Nucleus accumbens (tissue), 56 donors: ENCODE measurements around the gene FAM219B.

Experiments
- DNase-seq, 56 donors: peaks; one replicate each; lab custom pipeline; 2025; lab: John Stamatoyannopoulos, UW

The FAM219B gene

GRCh38 chr15:74878273-74878672 lies 28.4 kb downstream of the FAM219B start:
- DNase-seq: no peak

DNA sequence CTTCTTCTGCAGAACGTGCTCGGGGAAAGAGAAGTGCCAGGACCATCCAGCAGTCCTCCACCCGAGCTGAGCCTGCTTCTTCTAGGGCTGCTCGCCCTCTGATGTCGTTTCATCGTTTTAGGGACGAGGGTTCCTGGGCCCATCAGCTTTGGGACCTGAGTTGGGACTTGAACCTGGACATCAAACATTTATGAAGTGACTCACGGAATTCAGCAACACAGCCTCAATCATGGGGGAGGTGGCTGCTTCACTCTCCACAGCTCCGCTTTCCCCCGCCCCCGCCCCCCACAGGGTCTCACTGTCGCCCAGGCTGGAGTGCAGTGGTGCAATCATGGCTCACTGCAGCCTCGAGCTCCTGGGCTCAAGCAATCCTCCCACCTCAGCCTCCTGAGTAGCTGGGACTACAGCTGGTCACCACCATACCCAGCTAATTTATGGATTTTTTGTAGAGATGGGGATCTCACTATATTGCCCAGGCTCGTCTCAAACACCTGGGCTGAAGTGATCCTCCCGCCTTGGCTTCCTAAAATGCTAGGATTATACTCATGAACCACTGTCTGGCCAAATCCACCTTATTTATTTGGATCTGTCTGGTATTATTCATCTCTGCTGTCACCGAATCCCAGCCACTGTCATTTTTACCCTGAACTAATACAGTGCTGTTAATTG lies 32.8 kb downstream of the FAM219B start:
- DNase-seq: peak in 7 of 56 donors; percentile 11 to 44 (median 38)

DNA sequence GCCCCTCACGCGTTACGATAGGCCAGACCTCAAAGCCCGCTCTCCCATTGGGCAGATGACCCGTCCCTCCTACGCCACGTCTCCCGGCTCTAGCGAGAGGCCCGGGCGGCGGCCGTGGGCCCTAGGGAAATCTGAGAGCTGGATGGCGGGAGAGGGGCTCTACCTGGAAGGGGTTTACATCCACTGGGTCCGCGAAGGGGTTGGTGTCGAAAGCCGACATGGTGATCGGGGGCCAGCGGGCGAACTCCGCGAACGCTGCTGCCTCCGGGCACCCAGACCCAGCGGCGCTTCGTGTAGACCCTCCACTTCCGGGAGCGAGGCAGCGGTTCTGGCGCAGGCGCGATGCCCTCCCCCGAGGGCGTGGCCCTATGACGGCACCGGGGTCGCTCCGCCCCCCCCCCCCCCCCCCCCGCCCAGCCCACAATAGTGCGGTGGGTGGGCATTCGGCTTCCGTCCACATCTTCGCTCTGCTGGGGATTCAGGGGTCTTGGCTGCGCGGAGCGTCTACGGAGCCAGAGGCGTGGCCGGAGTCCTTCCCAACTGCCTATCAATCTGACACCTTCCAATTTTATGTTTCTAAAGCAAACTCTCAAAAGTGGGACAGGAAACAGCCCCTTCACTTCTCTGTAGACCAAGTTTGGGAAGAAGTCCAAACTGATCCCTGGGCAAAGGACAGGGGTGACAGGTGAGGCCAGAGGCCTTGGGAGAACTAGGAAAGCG lies 33.5 kb downstream of the FAM219B start, which contains the start of gene SCAMP2:
Gene SCAMP2 (minus strand): TSS at position 330 of the 720 bp plus-strand sequence. CDS start 110 bp downstream, at position 220.
- peak; percentile 67 to 99 (median 94) for DNase-seq

GRCh38 chr15:74872702-74873035 lies 34.0 kb downstream of the FAM219B start:
- DNase-seq: no peak

DNA sequence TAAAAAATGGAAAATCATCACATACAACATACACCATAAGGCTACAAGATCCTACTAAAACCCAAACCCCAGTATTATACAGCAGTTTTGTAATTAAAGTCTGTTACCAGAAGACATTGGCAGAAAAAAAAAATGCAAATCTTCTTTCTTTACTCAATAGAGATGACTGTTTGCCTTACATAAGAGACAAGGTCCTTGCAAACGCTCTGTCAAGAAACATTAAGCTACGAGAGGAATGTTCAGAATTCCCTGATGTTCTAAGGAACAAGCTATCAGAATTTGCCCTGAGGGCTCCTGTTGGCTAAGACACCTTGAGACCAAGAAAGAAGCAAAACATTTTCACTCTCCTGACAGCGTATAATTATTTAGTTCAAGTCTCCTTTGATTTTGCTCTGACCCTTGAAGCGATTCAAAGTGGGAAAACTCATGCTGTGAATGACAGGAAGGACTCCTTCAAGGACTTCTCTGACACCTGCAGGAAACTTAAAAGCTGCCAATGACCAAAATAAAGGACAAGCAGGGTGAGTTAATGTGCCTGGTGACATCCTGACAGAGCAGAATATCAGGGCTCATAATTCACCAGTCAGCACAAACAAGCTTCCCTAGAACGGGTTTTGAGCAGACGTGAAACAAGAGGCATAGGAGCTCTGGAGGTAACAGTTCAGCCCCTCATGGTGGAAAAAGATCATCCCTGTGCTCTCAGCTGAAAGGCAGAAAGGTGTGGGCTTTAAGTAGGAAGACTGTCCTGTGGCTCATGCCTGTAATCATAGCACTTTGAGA lies 36.0 kb downstream of the FAM219B start:
- peak in 1 of 56 donors; percentile 1 for DNase-seq

DNA sequence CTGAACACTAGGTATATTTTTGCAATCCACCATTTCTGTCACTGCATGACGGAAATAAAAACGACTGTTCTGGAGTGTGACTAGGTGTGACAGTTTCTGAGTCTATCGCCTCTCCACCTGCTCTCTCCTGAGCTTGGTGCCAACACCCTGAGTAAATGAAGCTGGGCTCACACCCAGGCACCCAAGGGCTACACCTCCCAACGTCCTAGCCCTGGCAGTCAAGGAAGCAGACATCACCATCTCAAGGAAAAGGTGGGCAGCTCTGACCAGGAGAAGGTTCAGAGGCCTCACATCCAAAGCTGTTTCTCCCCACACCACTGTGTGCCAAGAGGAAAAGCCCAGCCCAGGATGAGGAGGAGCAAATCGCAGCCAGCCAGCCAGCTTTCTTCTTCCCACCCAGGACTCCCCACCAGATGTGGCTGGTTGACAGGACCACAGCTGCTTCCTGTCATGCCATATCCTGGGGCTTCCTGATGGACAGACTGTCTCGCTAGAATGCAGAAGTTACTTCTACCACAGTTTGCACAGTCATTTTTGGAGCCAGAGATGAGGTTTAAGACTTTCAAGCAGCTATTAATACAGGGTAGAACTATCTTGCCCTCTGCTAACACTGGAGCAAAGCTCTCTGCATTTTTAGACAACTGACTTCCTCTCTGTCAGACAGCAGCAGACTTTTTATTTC lies 36.8 kb downstream of the FAM219B start:
- DNase-seq: peak in 33 of 56 donors; percentile 5 to 58 (median 19)

DNA sequence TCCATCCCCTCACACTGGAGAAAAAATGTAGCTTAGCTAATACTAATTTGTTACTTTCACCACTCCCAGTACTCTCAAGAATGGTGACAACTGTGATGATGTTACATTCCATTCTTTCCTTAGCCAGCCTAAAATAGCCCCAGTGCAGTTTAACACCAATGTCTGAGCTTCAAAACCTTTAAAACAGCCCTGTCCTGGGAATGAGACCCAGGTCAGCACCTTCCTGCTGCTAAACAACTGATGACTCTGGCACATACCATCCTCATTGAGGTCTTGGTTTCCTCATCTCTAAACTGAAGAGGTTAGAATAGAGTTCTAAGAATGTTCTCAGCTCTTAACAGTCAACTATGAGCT lies 37.3 kb downstream of the FAM219B start:
- DNase-seq: no peak

- DNase-seq: peak in 2 of 56 donors; percentile 6 to 21
Measured at GRCh38 chr15:74868059-74868458, 38.6 kb downstream of the FAM219B start.

GRCh38 chr15:74867466-74868038 lies 39.1 kb downstream of the FAM219B start:
- no peak for DNase-seq

- no peak for DNase-seq
Measured at GRCh38 chr15:74866090-74866489, 40.6 kb downstream of the FAM219B start.

DNA sequence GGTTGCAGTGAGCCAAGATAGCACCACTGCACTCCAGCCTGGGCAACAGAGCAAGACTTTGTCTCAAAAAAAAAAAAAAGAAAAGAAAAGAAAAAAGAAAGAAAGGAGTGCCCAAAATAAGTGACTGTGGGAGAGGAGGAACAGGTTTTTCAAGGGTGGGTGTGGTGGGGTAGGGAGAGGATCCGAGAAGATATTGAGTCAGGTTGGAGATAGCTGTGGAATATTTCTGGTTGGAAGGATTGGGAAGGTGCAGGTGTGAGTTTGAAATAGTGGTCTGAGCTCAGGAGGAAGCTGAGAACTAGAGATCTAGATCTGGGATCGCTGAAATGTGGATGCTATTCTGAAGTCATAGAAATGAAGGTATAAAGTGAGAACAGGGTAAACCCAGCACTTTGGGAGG lies 41.3 kb downstream of the FAM219B start:
- DNase-seq: no peak

- DNase-seq: no peak
Measured at GRCh38 chr15:74864296-74864695, 42.4 kb downstream of the FAM219B start.

DNA sequence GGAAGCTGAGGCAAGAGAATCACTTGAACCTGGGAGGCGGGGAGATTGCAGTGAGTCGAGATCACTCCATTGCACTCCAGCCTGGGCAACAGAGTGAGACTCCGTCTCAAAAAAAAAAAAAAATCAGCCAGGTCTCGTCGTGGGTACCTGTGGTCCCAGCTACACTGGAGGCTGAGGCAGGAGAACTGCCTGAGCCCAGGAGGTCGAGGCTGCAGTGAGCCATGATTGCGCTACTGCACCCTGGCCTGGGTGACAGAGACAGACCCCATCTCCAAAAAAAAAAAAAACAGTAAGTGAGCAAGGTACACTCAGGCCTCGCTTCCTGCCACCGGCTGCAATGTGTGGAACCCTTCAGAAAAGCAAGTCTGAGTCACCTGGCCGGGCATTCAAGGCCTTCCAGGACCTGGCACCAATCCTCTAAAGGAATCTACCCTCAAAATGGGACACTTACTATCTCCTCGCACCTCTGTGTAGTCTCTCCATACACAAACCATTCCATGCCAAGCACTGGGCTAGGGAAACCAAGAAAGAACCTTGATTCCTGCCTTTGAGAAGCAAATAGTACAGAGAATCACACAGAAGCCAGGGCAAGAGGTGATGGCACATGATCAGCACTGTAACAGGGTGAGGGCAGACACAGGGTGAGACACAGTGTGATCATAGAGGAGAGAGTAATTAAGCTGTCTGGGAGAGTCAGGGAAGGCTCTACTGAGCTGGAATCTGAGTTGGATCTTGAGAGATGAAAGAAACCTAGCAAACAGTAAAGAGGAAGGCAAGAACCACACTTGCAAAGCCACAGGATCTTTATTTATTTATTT lies 43.2 kb downstream of the FAM219B start:
- DNase-seq: no peak

- no peak for DNase-seq
Measured at GRCh38 chr15:74858369-74858740, 48.3 kb downstream of the FAM219B start.

DNA sequence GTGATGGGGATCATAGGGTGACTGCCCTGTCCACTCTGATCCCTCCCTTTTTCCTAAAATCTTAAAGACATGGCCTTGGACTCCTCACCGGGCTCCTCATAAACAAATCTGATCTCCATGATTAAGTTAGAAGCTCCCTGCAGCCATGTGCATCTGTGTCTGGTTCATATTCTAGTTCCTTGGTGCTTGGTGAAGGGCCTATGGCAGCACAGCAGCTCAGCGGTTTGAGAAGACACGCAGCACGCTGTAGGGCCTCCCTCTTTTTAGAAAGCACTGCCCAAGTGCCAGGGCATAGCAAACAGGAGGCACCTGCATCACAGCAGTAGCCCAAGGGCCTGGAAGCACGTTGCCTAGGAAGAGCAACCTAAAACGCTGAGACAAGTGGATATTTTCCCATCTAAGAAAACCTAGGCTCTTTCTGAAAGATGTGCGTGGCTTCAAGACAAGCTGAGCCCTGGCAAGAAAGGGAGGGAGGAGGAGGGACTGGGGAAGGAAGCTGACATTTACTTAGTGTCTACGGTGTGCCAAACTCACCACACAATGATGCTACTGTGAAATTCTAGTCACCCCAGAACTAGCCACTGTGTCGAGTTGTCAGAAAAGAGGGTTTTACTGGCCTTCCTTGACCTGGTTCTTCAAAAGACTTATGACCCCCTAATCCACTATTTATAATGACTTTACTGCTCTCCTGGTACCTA lies 48.8 kb downstream of the FAM219B start:
- DNase-seq: peak in 1 of 56 donors; percentile 11

GRCh38 chr15:74857082-74857655 lies 49.5 kb downstream of the FAM219B start:
- no peak for DNase-seq

- no peak for DNase-seq
Measured at GRCh38 chr15:74856537-74856936, 50.1 kb downstream of the FAM219B start.

GRCh38 chr15:74855857-74856256 lies 50.8 kb downstream of the FAM219B start:
- no peak for DNase-seq
